AG09309 (cell line): Measurements from ENCODE around the gene GPR141.

Experiments
- DNase-seq: peaks from one replicate; pipeline ENCODE4 v3.0.0-alpha.2; 2010; ENCODE audit warnings: low read depth
- H3K4me3 ChIP-seq: 2 replicates; pipeline ENCODE4 v1.5.1; 2011; ENCODE audit warnings: mild to moderate bottlenecking, low read depth, low read length, moderate library complexity; ENCODE audit not compliant: control insufficient read depth
- CTCF ChIP-seq: IDR thresholded peaks from 2 replicates; pipeline ENCODE4 v1.5.1; 2011; ENCODE audit warnings: mild to moderate bottlenecking, low read depth, low read length, inconsistent platforms; ENCODE audit not compliant: insufficient read depth, control insufficient read depth; ENCODE audit errors: missing control alignments

Gene GPR141

DNA sequence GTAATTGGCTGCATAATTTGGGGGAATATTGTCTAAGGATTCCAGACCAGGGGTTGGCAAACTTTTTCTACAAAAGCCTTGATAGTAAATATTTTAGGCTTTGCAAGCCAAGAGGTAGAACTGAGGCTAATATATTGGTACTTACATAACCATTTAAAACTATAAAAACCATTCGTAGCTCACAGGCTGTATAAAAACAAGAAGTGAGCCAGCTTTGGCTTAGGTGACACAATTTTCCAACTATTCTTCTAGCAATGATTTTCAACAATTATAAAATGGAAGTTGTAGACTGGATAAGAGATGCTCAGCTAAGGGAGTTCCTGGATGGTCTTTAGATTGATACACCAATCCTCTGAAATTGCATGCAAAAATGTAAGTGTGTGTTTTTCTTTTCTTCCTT is 1.4 kb downstream of the GPR141 start:
- no peak overlapping the region for H3K4me3 ChIP-seq
- no peak for TF ChIP-seq CTCF
- DNase-seq = no peak

- DNase-seq = no peak
- no peak for TF ChIP-seq CTCF
- no peak overlapping the region for H3K4me3 ChIP-seq
Observed at GRCh38 chr7:37686556-37687345, 3.2 kb downstream of the GPR141 start.

DNA sequence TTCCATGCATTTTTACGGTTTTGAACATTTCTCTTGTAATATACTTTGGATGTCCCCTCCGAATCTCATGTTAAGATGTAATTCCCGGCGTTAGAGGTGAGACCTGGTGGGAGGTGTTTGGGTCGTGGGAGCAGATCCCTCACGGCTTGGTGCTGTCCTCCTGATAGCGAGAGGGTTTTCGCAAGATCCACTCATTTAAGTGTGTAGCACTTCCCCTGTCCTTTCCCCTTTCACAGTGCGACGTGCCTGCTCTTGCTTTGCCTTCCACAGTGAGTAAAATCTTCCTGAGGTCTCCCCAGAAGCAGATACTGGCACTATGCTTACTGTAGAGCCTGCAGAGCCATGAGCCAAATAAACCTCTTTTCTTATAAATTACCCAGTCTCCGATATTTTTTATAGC is 6.6 kb downstream of the GPR141 start:
- H3K4me3 ChIP-seq = no peak overlapping the region
- no peak for TF ChIP-seq CTCF
- DNase-seq = no peak

GRCh38 chr7:37694208-37695094 is 10.9 kb downstream of the GPR141 start:
- H3K4me3 ChIP-seq = no peak overlapping the region
- DNase-seq = no peak
- no peak for TF ChIP-seq CTCF

- no peak for DNase-seq
- no peak for TF ChIP-seq CTCF
- no peak overlapping the region for H3K4me3 ChIP-seq
Observed at GRCh38 chr7:37698276-37698675, 14.7 kb downstream of the GPR141 start.

GRCh38 chr7:37698782-37699181 is 15.2 kb downstream of the GPR141 start:
- no peak for DNase-seq
- no peak overlapping the region for H3K4me3 ChIP-seq
- no peak for TF ChIP-seq CTCF
